Sigmoid colon (tissue), 7 donors: ENCODE measurements around the gene POTEF. TPM values are rescaled to one million over a fixed set of nuclear protein-coding genes. Genes with fewer than 3 reads are reported as not detected.
A peak's percentile ranks its signal among the peaks of the same experiment; 100 is the strongest.
"Not testable (repeated sequence)": the region's sequence is repeated elsewhere in the genome, so short reads cannot be mapped to it uniquely, and the experiment has no call there.

Experiments
- DNase-seq: peaks from one replicate; pipeline ENCODE4 v3.0.0-alpha.2; 2019
- H3K27ac ChIP-seq, 4 donors: fragments of 200-600 bp; sonication (generic); one replicate each; pipeline ENCODE4 v1.5.1; 2016 to 2019; ENCODE audit warnings: mild to moderate bottlenecking in 1 of 4
- H3K27me3 ChIP-seq, 3 donors: fragments of 200-600 bp; sonication (generic); one replicate each; pipeline ENCODE4 v1.5.1; 2019; ENCODE audit warnings: mild to moderate bottlenecking in 1 of 3
- H3K36me3 ChIP-seq, 4 donors: fragments of 200-600 bp; sonication (generic); one replicate each; pipeline ENCODE4 v1.5.1; 2016 to 2019
- H3K4me1 ChIP-seq, 4 donors: fragments of 200-600 bp; sonication (generic); one replicate each; pipeline ENCODE4 v1.5.1; 2017 to 2019
- H3K4me3 ChIP-seq, 4 donors: fragments of 200-600 bp; sonication (generic); one replicate each; pipeline ENCODE4 v1.5.1; 2017 to 2019; ENCODE audit warnings: mild to moderate bottlenecking in 2 of 4, moderate library complexity in 1 of 4
- H3K9me3 ChIP-seq, 4 donors: fragments of 200-600 bp in 3 of 4; sonication (generic) in 3 of 4; one replicate each; pipeline versions ENCODE4 v1.5.1 to v1.6.1; 2013 to 2019
- WGBS, 2 donors: extraction: QIAGEN DNeasy Blood & Tissue Kit; methylation state at CpG; one replicate each; pipeline ENCODE4 v1.1.7; 2013; 5-methylcytosine and 5-hydroxymethylcytosine counted together
- intact Hi-C: fragments of 100-400 bp; cut with DNase I; formaldehyde crosslinking; loops from one replicate; pipeline ENCODE4 v1.15.1; 2023
- polyA plus RNA-seq, 3 donors: library from polyadenylated mRNA; stranded (reverse); fragments of 200-250 nt; gene quantifications; one replicate each; pipeline ENCODE4 v1.2.3, GENCODE V29; 2013
- small RNA-seq, 3 donors: library from RNA; depleted of rRNA; stranded (forward); fragments of <200 nt; gene quantifications; one replicate each; pipeline ENCODE3, GENCODE V24; 2016
- total RNA-seq, 4 donors: library from RNA; depleted of rRNA; stranded (reverse); fragments of >200 nt; gene quantifications; one replicate each; pipeline ENCODE4 v1.1.0, GENCODE V29; 2016
- donor health status: healthy with polysubstance abuse.
- donor health status: Bipolar disorder and iron deficiency.
- donor health status: healthy.

POTEF gene
- total and polyA plus RNA-seq, 7 donors: not detected

DNA sequence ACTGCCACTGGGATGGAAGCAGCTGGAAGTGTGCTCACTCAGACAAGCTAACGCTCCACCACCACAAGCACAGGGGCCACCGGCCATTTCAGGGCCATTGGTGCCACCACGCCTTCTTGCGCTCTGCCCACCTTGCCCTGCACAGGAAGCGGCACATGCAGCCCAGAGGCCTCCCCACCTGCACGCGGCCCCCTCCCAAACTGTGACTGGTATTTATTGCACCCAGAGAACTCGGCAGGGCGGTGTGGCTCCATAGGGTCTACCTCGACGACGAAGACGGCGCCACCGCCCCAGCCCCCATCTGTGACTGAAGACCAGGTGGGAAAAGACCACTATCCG lies 90.8 kb downstream of the POTEF start:
- H3K36me3 ChIP-seq, H3K27me3 ChIP-seq, H3K27ac ChIP-seq, H3K9me3 ChIP-seq, H3K4me1 ChIP-seq, H3K4me3 ChIP-seq, intact Hi-C loops: not testable (repeated sequence)
- WGBS, 2 donors: 83 to 95% methylated on average over 16 of the region's 16 CpGs
- DNase-seq: peak; percentile 52

DNA sequence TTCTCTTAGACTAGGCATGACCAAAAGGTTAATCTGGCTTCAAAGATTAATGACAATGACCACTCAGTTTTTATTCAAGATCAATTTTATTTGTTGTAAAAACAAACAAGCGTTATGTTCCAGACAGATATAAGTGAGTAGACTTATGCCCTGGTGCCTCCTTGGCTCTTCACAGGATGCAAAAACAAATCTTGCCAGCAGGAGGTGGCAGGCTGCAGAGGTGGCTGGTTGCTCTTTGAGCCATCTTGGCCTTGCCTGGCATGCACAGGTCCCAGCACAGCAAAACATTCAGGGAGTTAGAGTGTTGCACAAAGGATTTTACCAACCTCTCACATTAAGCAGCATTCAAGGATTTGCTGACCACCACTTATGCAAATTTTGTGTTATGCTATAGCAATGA lies 103.1 kb downstream of the POTEF start:
- H3K4me1 ChIP-seq, H3K9me3 ChIP-seq, H3K4me3 ChIP-seq, H3K36me3 ChIP-seq, H3K27me3 ChIP-seq, DNase-seq, H3K27ac ChIP-seq, intact Hi-C loops: not testable (repeated sequence)
- WGBS, 2 donors: 65 to 72% methylated on average over 1 of the region's 1 CpG

Small RNA genes lying within 50 kb of the gene (small RNA-seq; reads per million reads assigned to genes)
- gene AC018865.2 (0 reads per million in 3 donors), gene RNU6-1049P (0 reads per million in 3 donors)

Other genes with a start within 250 kb of the POTEF start
- gene RAB6C, start 149.6 kb downstream of the POTEF start, total RNA-seq: under 1 TPM in 1 of 4 donors, not detected in 3; 0.36 TPM
- under 1 TPM in 1 of 3 donors, not detected in 2; 0.03 TPM for gene RAB6C, start 149.6 kb downstream of the POTEF start, polyA plus RNA-seq
- 1 to 10 TPM; 3.2 to 9.7 (median 4.1) TPM for gene CCDC74B, start 15.9 kb upstream of the POTEF start, total RNA-seq
- 1 to 10 TPM in 1 of 3 donors, under 1 TPM in 1, not detected in 1; 0.60 to 1.6 TPM for gene CCDC74B, start 15.9 kb upstream of the POTEF start, polyA plus RNA-seq
- gene SMPD4, start 52.4 kb upstream of the POTEF start, total RNA-seq: 10 to 100 TPM; 18.1 to 47.9 (median 26.2) TPM
- gene SMPD4, start 52.4 kb upstream of the POTEF start, polyA plus RNA-seq: 10 to 100 TPM; 12.3 to 42.7 (median 15.6) TPM
- gene MZT2B, start 53.0 kb upstream of the POTEF start, total RNA-seq: 100 to 1,000 TPM in 3 of 4 donors, 10 to 100 TPM in 1; 97.8 to 187 (median 162) TPM
- 100 to 1,000 TPM; 152 to 259 (median 215) TPM for gene MZT2B, start 53.0 kb upstream of the POTEF start, polyA plus RNA-seq
- not detected for gene TUBA3E, start 69.2 kb upstream of the POTEF start, total RNA-seq
- gene TUBA3E, start 69.2 kb upstream of the POTEF start, polyA plus RNA-seq: under 1 TPM in 1 of 3 donors, not detected in 2; 0.09 TPM
- gene IMP4, start 213.7 kb upstream of the POTEF start, total RNA-seq: 100 to 1,000 TPM in 1 of 4 donors, 10 to 100 TPM in 3; 71.2 to 130 (median 81.2) TPM
- gene IMP4, start 213.7 kb upstream of the POTEF start, polyA plus RNA-seq: 10 to 100 TPM; 48.0 to 85.0 (median 51.3) TPM
- gene PTPN18, start 226.8 kb upstream of the POTEF start, total RNA-seq: 10 to 100 TPM; 30.0 to 39.2 (median 37.4) TPM
- 100 to 1,000 TPM in 1 of 3 donors, 10 to 100 TPM in 2; 49.7 to 113 (median 55.3) TPM for gene PTPN18, start 226.8 kb upstream of the POTEF start, polyA plus RNA-seq